ENCODE measurements around the gene LARP1. TPM values are rescaled to one million over a fixed set of nuclear protein-coding genes. Genes with fewer than 3 reads are reported as not detected.

The LARP1 gene
- total and polyA plus RNA-seq, 2 experiments from 2014 or later, result 133 to 302 TPM

GRCh38 chr5:154722097-154722496 lies 33.1 kb upstream of the LARP1 start:
- H3K4me2 ChIP-seq, result peak overlapping the region; percentile 66
- H4K20me1 ChIP-seq (replicated peaks; ENCODE audit: insufficient read depth), result no peaks in the 10 kb centered on the region
- no peaks in the 10 kb centered on the region for H3K27me3 Mint-ChIP-seq (ENCODE audit: insufficient read depth, low read depth, poor library complexity)
- peak overlapping the region; percentile 8 for H3K4me3 ChIP-seq
- no peak overlapping the region for H2AFZ ChIP-seq
- peak; percentile 73 for ATAC-seq
- peaks cover 11% of the 10 kb centered on the region for H3F3A ChIP-seq (replicated peaks; ENCODE audit: low read depth)
- peak overlapping the region; percentile 86 for H3K27ac Mint-ChIP-seq
- no peaks in the 10 kb centered on the region for H3K9me2 ChIP-seq (ENCODE audit: insufficient read depth)
- H3K4me1 Mint-ChIP-seq, result peaks cover 48% of the 10 kb centered on the region
- peaks cover 10% of the 10 kb centered on the region; the same call in 2 of the 3 replicates for H3K36me3 Mint-ChIP-seq (ENCODE audit: low read depth)
- H3K4me1 ChIP-seq (ENCODE audit: insufficient read depth), result peaks cover 33% of the 10 kb centered on the region
- H3K79me2 ChIP-seq (replicated peaks; ENCODE audit: insufficient read depth), result peaks cover 51% of the 10 kb centered on the region
- H3K36me3 ChIP-seq (ENCODE audit: insufficient read depth), result 0 out of 2 replicates have a peak, but pooled peaks cover 3% of the 10 kb centered on the region
- TF ChIP-seq ETS1 (IDR thresholded peaks at IDR 0.05) (no peak), ZNF114 (CRISPR knock-in tag; IDR thresholded peaks at IDR 0.05) (no peak), REST (IDR thresholded peaks at IDR 0.05; ENCODE audit: unreplicated experiment) (no peak), ZNF462 (CRISPR knock-in tag; IDR thresholded peaks at IDR 0.05) (no peak), EZH2 (IDR thresholded peaks at IDR 0.05; ENCODE audit: low read depth, unreplicated experiment) (no peak), NANOG (IDR thresholded peaks at IDR 0.05; ENCODE audit: borderline replicate concordance) (no peak), STAT1 (IDR thresholded peaks at IDR 0.05; ENCODE audit: unreplicated experiment) (no peak), CREB1 (CRISPR knock-in tag; IDR thresholded peaks at IDR 0.05; ENCODE audit: low read depth) (no peak), EZH2phosphoT487 (IDR thresholded peaks at IDR 0.05; ENCODE audit: unreplicated experiment) (no peak)
- peak overlapping the region; percentile 88 for H3K27ac ChIP-seq (ENCODE audit: low read depth)
- H3K9me3 Mint-ChIP-seq, result no peaks in the 10 kb centered on the region
- DNase-seq (ENCODE audit: low spot score), result peak; percentile 31
- peak overlapping the region; percentile 37 for H3K4me3 Mint-ChIP-seq
- no peaks in the 10 kb centered on the region for H3K27me3 ChIP-seq (ENCODE audit: insufficient read depth)

All from GM23338 (cell line).